Neural cell (in vitro differentiated cells): Measurements from ENCODE around the gene PRKCA.

Experiments used
- EZH2 ChIP-seq: fragments of 200-600, 300-800 bp; shearing (Covaris generic), sonication (generic); IDR thresholded peaks from 2 replicates; pipeline ENCODE4 v1.6.1; 2014; ENCODE audit warnings: antibody characterized with exemption, low read length, borderline replicate concordance, mild to moderate bottlenecking; ENCODE audit not compliant: insufficient read depth, poor library complexity, severe bottlenecking
- POLR2AphosphoS5 ChIP-seq: IDR thresholded peaks from 2 replicates; pipeline ENCODE4 v1.6.1; 2012
- TF ChIP-seq, protein P1 (sequence below): fragments of 450-650 bp; IDR thresholded peaks from 2 replicates; pipeline ENCODE4 v1.5.1; 2014; ENCODE audit warnings: antibody characterized with exemption, mild to moderate bottlenecking, moderate library complexity; ENCODE audit not compliant: poor library complexity, severe bottlenecking

DNA sequence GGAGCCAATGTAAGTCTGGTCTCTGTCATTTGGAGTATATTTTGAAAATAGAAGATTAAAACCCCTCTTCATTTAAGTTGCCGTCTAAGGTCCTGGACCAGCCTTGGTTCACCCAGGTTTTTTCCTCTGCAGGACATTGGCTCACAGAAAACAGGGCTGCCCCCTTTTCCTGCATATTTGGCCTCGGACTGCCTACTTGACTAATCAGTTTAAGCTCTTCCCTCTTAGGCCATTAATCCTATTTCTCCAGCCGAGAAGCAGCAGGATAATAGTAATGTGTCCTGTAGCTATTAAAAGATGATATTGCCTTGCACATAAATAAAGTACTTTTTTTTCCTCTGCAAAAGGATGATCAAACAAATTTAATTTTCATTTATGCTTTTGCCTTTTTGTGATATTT lies 52.1 kb downstream of the PRKCA start:
- TF ChIP-seq POLR2AphosphoS5 = no peak
- TF ChIP-seq EZH2 = no peak
- TF ChIP-seq, protein P1, sequence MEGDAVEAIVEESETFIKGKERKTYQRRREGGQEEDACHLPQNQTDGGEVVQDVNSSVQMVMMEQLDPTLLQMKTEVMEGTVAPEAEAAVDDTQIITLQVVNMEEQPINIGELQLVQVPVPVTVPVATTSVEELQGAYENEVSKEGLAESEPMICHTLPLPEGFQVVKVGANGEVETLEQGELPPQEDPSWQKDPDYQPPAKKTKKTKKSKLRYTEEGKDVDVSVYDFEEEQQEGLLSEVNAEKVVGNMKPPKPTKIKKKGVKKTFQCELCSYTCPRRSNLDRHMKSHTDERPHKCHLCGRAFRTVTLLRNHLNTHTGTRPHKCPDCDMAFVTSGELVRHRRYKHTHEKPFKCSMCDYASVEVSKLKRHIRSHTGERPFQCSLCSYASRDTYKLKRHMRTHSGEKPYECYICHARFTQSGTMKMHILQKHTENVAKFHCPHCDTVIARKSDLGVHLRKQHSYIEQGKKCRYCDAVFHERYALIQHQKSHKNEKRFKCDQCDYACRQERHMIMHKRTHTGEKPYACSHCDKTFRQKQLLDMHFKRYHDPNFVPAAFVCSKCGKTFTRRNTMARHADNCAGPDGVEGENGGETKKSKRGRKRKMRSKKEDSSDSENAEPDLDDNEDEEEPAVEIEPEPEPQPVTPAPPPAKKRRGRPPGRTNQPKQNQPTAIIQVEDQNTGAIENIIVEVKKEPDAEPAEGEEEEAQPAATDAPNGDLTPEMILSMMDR = no peak
